NCI-H345 treated with DMSO at 0.1 percent for 48 hours (cell line): ENCODE results near the gene IRAK2.
"Not testable (repeated sequence)": the region's sequence is repeated elsewhere in the genome, so short reads cannot be mapped to it uniquely, and the experiment has no call there.

Source experiments
- DNase-seq: peaks from one replicate; lab custom pipeline; 2025; ENCODE audit not compliant: unreplicated experiment; lab: John Stamatoyannopoulos, UW

IRAK2 gene

GRCh38 chr3:10248984-10249748 is 84.4 kb downstream of the IRAK2 start:
- peak; percentile 3 for DNase-seq

GRCh38 chr3:10249833-10250232 is 85.1 kb downstream of the IRAK2 start:
- DNase-seq, result no peak

DNA sequence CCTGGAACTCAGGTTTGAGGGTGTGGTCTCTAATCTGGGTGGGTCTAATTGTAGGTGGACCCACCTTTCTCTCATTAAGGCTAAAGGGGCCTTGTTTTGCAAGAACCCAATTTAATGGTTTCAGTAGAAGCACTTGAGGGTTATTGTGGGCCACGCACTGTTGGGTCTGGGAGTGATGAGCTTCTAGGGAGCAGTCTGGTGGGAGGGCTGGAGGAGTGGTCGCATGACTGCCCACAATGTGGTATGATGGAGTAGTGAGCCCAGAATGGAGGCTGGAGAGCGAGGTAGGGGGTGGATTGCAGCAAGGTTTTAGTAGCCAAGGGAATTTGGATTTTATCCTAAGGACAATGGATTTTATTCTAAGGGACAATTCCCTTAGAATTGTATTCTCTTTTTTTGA is 86.3 kb downstream of the IRAK2 start:
- no peak for DNase-seq

- no peak for DNase-seq
Observed at GRCh38 chr3:10253731-10254130, 89.0 kb downstream of the IRAK2 start.

DNA sequence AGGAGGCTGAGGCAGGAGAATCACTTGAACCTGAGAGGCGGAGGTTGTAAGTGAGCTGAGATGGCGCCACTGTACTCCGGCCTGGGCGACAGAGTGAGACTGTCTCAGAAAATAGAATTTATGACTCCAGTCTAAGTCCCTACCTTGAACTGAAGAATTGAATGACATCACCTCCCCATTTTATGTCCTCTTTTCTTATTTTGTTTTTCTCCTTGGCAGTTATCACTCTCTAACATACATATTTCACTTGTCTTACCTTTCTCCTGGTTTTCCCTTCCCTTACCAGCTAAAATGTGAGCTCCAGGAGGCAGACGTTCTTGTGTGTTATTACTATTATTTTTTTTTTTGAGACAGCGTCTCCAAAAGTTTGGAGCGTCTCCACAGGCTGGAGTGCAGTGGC is 91.1 kb downstream of the IRAK2 start:
- DNase-seq, result no peak

DNA sequence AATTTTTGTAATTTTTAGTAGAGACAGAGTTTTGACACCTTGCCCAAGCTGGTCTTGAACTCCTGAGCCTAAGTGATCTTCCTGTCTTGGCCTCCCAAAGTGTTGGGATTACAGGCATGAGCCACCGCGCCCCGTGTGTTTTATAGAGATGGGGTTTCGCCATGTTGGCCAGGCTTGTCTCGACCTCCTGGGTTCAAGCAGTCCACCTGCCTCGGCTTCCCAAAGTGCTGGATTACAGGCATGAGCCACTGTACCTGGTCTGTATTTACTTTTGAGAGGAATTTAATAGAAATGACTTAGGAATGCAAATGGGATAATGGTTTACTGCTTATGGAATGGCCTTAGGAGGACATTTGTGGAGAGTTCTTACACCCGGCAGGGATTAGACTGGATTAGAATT is 94.3 kb downstream of the IRAK2 start:
- no peak for DNase-seq

GRCh38 chr3:10259798-10260197 is 95.1 kb downstream of the IRAK2 start:
- no peak for DNase-seq

DNA sequence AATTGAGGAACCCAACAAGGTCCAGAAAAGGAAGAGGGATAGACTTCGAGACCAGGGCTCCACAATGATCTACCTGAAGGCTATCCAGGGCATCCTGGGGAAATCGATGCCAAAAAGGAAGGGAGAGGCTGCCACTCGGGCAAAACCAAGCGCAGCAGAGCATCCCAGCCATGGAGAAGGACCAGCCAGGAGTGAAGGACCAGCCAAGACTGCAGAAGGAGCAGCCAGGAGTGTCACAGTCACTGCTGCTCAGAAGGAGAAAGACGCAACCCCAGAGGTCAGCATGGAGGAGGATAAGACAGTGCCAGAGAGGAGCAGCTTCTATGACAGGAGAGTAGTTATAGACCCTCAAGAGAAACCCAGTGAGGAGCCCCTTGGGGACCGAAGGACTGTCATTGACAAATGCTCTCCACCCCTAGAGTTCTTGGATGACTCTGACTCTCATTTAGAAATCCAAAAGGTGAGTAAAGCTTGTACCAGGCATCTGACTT is 95.5 kb downstream of the IRAK2 start:
- DNase-seq, result no peak

- DNase-seq, result no peak
Observed at GRCh38 chr3:10262027-10262426, 97.3 kb downstream of the IRAK2 start.

DNA sequence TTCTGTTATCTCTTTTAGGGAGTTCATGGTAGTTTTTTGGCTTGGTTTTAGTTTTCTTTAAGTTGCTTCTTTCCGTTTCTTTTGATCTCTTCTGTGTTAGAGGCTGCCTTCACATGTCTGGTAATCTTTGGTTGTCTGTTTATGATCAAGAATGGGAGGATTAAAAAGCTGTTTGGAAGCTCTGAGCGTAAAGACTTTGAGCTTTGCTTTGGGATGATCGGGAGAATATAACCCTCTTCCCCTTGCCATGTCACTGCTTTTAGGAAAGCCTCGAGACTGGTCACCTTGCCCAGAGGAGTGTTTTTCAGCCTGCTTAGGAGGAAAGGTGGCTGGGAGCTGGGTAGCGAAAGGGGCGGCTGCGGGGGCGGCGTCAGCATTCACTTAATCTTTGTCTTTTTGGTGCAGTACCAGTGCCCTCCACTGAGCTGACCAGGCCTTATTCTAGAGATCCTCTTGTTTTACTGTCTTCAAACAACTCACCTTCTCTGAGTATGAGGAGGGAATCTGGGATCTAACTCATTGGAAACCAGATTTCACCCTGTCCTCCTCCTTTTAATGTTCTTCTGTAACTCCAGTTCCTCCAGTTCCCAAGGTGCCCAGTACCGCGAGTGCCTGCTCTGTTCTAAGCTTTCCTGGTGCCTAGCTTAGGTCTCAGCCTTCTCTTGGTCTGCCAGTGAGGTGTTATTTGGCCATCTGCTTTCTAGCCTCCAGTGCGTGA is 99.1 kb downstream of the IRAK2 start:
- no peak for DNase-seq

GRCh38 chr3:10265833-10266232 is 101.1 kb downstream of the IRAK2 start:
- no peak for DNase-seq

- not testable (repeated sequence) for DNase-seq
Observed at GRCh38 chr3:10266936-10267335, 102.2 kb downstream of the IRAK2 start.

GRCh38 chr3:10268116-10268515 is 103.4 kb downstream of the IRAK2 start:
- DNase-seq, result no peak

GRCh38 chr3:10268930-10269329 is 104.2 kb downstream of the IRAK2 start:
- DNase-seq, result no peak

GRCh38 chr3:10269443-10269842 is 104.7 kb downstream of the IRAK2 start:
- no peak for DNase-seq

DNA sequence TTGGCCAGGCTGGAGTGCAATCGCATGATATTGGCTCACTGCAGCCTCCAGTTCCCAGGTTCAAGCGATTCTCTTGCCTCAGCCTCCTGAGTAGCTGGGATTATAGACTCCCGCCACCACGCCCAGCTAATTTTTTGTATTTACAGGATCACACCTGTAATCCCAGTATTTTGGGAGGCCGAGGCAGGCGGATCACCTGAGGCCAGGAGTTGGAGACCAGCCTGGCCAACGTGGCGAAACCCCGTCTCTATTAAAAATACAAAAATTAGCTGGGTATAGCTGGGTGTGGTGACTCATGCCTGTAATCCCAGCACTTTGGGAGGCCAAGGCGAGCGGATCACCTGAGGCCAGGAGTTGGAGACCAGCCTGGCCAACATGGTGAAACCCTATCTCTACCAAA is 107.8 kb downstream of the IRAK2 start:
- DNase-seq, result not testable (repeated sequence)

GRCh38 chr3:10272977-10273376 is 108.3 kb downstream of the IRAK2 start:
- DNase-seq, result no peak

DNA sequence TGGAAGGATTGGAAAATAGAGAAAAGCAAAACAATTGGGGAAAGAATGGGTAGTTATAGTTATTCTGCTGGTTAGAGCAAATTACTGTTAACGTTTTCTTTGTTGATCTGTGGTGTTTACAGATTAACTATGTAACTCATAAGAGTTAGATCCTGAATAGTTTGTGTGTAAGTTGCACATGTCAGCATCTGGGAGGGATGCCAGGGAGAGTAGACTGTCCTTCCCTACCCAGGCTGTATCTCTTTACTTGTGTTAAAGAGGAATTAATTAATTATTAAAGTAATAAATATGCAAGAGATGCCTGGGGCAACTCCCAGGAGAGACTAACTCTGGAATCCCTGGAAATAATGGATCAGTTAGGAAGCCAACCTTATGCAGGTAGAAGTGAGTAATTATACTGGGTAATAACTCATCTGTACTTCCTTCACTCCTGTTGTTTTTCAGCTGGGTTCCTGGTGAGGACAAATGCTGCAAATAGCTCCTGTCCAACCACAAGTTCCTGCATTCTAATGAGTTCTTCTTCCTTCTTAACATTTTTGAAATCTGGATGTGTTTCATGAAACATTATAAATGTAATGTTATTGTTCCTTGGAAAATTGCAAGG is 109.1 kb downstream of the IRAK2 start:
- no peak for DNase-seq

DNA sequence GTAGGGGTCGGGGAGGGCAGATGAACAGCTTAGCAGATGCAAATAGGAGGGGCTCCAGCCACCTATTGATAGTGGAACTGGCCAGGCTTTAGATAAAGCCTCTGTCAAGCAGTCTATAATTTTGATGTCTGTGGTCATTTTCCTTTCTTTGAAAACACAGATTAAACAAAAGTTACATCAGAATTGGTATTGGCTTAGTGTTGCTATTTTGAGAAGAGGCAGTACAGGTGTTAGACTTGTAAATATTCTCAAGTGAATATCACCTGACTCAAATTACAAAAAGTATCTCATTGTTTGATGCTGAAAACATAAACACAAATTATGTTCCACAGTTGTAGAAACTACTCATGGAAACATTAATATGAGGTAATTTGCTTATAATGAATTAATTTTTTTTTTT is 109.9 kb downstream of the IRAK2 start:
- no peak for DNase-seq

DNA sequence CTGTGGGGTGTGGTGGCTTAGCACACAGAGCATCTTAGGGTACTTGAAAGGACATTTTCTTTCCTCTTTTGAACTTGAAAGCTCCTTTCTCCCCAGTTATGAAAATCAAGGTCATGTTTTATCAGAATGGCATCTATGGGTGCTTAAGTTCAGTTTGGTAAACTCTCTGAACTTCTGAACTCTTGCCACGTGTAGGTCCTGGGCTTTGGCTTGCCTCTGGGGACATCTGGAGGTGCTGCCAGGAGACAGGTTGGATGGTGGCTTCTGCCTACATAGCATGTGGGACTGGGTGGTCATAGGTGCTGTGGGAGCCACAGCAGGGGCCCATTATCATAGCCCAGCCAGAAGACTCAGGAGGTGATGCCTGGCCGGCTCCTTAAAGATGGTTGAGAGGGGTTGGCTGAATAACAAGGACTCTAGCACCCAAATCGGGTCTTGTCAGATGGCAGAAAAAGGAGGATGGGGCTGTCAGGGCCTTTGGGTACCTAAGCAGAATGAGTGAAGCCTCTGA is 112.5 kb downstream of the IRAK2 start:
- no peak for DNase-seq

- no peak for DNase-seq
Observed at GRCh38 chr3:10278501-10278900, 113.8 kb downstream of the IRAK2 start.
